Right ventricle myocardium superior (tissue), 1 donor: ENCODE measurements around the gene DDX55. TPM values are rescaled to one million over a fixed set of nuclear protein-coding genes. Genes with fewer than 3 reads are reported as not detected.
"Not testable (repeated sequence)": the region's sequence is repeated elsewhere in the genome, so short reads cannot be mapped to it uniquely, and the experiment has no call there.

Source experiments
- ATAC-seq: fragments of 200-7000 bp; cut with Tn5 transposase; one replicate; pipeline ENCODE4 v1.9.1; 2020; ENCODE audit warnings: mild to moderate bottlenecking; ENCODE audit not compliant: poor library complexity
- DNase-seq: peaks from one replicate; pipeline ENCODE4 v3.0.0-alpha.2; 2020
- intact Hi-C: fragments of 100-400 bp; cut with DNase I; formaldehyde crosslinking; loops from one replicate; pipeline ENCODE4 v1.11.2; 2022
- long read RNA-seq: library from polyadenylated mRNA; unstranded; transcript quantifications from one replicate; pipeline ENCODE4 v2.0.0, GENCODE V29; 2021
- total RNA-seq: library from RNA; stranded (reverse); fragmentation: NEBNext Ultra II Directional; extraction: Animal tissue kit (Norgen Biotek cat#: 25700); gene quantifications from one replicate; pipeline ENCODE4 v1.2.1, GENCODE V29; 2021
- donor health status: DM: no; HTN: yes; CAD: no; lungs with severe emphysema.

Gene DDX55
- 4.0 TPM for total RNA-seq
- long read RNA-seq, partial matches to known transcripts: 2 of 6 reads
- long read RNA-seq, other reads (novel, unspliced or antisense): 2 of 6 reads

GRCh38 chr12:123601602-123602489 is at the start of gene DDX55:
Gene DDX55 (plus strand): TSS chr12:123602099. CDS start chr12:123602149, 50 bp downstream.
- peak; percentile 99 for ATAC-seq
- intact Hi-C loops: no loop called here
- peak; percentile 91 for DNase-seq

GRCh38 chr12:123554136-123554535 is 47.8 kb upstream of the DDX55 start:
- ATAC-seq, DNase-seq, intact Hi-C loops: not testable (repeated sequence)

GRCh38 chr12:123554843-123555242 is 47.1 kb upstream of the DDX55 start:
- intact Hi-C loops, DNase-seq, ATAC-seq: not testable (repeated sequence)

- ATAC-seq, intact Hi-C loops, DNase-seq: not testable (repeated sequence)
These were observed 43.4 kb upstream of the DDX55 start for GRCh38 chr12:123558487-123558886.

GRCh38 chr12:123559468-123559867 is 42.4 kb upstream of the DDX55 start:
- ATAC-seq (no peak), DNase-seq (no peak)
- intact Hi-C loops: no loop called here

- ATAC-seq (peak; percentile 71), DNase-seq (peak; percentile 65)
- intact Hi-C loops: no loop called here
These were observed 30.5 kb upstream of the DDX55 start for GRCh38 chr12:123571343-123571813.

- no peak for DNase-seq
- no peak for ATAC-seq
- intact Hi-C loops: no loop called here
These were observed 29.5 kb upstream of the DDX55 start for GRCh38 chr12:123572391-123572790.

GRCh38 chr12:123573870-123574269 is 28.0 kb upstream of the DDX55 start:
- DNase-seq (no peak), ATAC-seq (no peak)
- intact Hi-C loops: no loop called here

- intact Hi-C loops: loop anchor here (5.0 kb wide), 1 partner anchor 34 kb away; no protein-coding TSS in a partner anchor
- no peak for ATAC-seq
- no peak for DNase-seq
These were observed 25.3 kb upstream of the DDX55 start for GRCh38 chr12:123576611-123577010.

- DNase-seq (no peak), ATAC-seq (no peak)
- intact Hi-C loops: loop anchor here (5.0 kb wide), 1 partner anchor 36 kb away; no protein-coding TSS in a partner anchor
These were observed 23.7 kb upstream of the DDX55 start for GRCh38 chr12:123578243-123578642.

GRCh38 chr12:123578829-123579228 is 23.1 kb upstream of the DDX55 start:
- not testable (repeated sequence) for ATAC-seq, DNase-seq
- intact Hi-C loops: loop anchor here (5.0 kb wide), 1 partner anchor 37 kb away; no protein-coding TSS in a partner anchor

- intact Hi-C loops: loop anchor here (5.0 kb wide), 1 partner anchor 48 kb away; the partner anchor contains the start of gene RILPL1
- ATAC-seq (no peak), DNase-seq (no peak)
These were observed 21.1 kb upstream of the DDX55 start for GRCh38 chr12:123580772-123581171.

- intact Hi-C loops: no loop called here
- ATAC-seq: no peak
- DNase-seq: no peak
These were observed 10.0 kb upstream of the DDX55 start for GRCh38 chr12:123591702-123592481.

GRCh38 chr12:123595729-123596128 is 6.2 kb upstream of the DDX55 start:
- ATAC-seq (peak; percentile 18), DNase-seq (no peak)
- intact Hi-C loops: no loop called here

- intact Hi-C loops: no loop called here
- DNase-seq: no peak
- no peak for ATAC-seq
These were observed 4.8 kb upstream of the DDX55 start for GRCh38 chr12:123597100-123597499.

- intact Hi-C loops: no loop called here
- ATAC-seq (no peak), DNase-seq (no peak)
These were observed 3.4 kb upstream of the DDX55 start for GRCh38 chr12:123598522-123598921.

- intact Hi-C loops: no loop called here
- no peak for DNase-seq
- no peak for ATAC-seq
These were observed 2.6 kb upstream of the DDX55 start for GRCh38 chr12:123599310-123599709.

- no peak for ATAC-seq
- intact Hi-C loops: no loop called here
These were observed 2.2 kb upstream of the DDX55 start for GRCh38 chr12:123599721-123600120.

GRCh38 chr12:123602651-123603195 is 824 bp downstream of the DDX55 start:
- ATAC-seq (no peak), DNase-seq (no peak)
- intact Hi-C loops: no loop called here

More at GRCh38 chr12:123599721-123600120, 2.2 kb upstream of the DDX55 start:
- DNase-seq: no peak
